ENCODE measurements around the gene S100A9.
"Not testable (repeated sequence)": the region's sequence is repeated elsewhere in the genome, so short reads cannot be mapped to it uniquely, and the experiment has no call there.

S100A9 gene

GRCh38 chr1:153357853-153358690 lies at the start of gene S100A9:
S100A9 (plus strand) TSS chr1:153357854; CDS start chr1:153358284, 430 bp downstream.
- DNase-seq (ENCODE audit: low read depth in 1 of 2, low spot score in 1 of 2): no peak

GRCh38 chr1:153308540-153308939 lies 49.1 kb upstream of the S100A9 start:
- DNase-seq (ENCODE audit: low read depth in 1 of 2, low spot score in 1 of 2): no peak

GRCh38 chr1:153309441-153309840 lies 48.2 kb upstream of the S100A9 start:
- DNase-seq (ENCODE audit: low read depth in 1 of 2, low spot score in 1 of 2): no peak

GRCh38 chr1:153310526-153310925 lies 47.1 kb upstream of the S100A9 start:
- no peak for DNase-seq (ENCODE audit: low read depth in 1 of 2, low spot score in 1 of 2)

GRCh38 chr1:153312570-153313186 lies 45.0 kb upstream of the S100A9 start, which contains the start of gene PGLYRP3:
PGLYRP3 (minus strand) TSS chr1:153312952; CDS start chr1:153310665, 2,287 bp downstream.
- no peak for DNase-seq (ENCODE audit: low read depth in 1 of 2, low spot score in 1 of 2)

- no peak for DNase-seq (ENCODE audit: low read depth in 1 of 2, low spot score in 1 of 2)
Measured at GRCh38 chr1:153313288-153313687, 44.4 kb upstream of the S100A9 start.

- not testable (repeated sequence) for DNase-seq (ENCODE audit: low read depth in 1 of 2, low spot score in 1 of 2)
Measured at GRCh38 chr1:153314388-153314787, 43.3 kb upstream of the S100A9 start.

GRCh38 chr1:153316013-153316412 lies 41.6 kb upstream of the S100A9 start:
- not testable (repeated sequence) for DNase-seq (ENCODE audit: low read depth in 1 of 2, low spot score in 1 of 2)

GRCh38 chr1:153318145-153318544 lies 39.5 kb upstream of the S100A9 start:
- not testable (repeated sequence) for DNase-seq (ENCODE audit: low read depth in 1 of 2, low spot score in 1 of 2)

- no peak for DNase-seq (ENCODE audit: low read depth in 1 of 2, low spot score in 1 of 2)
Measured at GRCh38 chr1:153322568-153322967, 35.1 kb upstream of the S100A9 start.

- DNase-seq (ENCODE audit: low read depth in 1 of 2, low spot score in 1 of 2): no peak
Measured at GRCh38 chr1:153324912-153325311, 32.7 kb upstream of the S100A9 start.

GRCh38 chr1:153333902-153334301 lies 23.8 kb upstream of the S100A9 start:
- no peak for DNase-seq (ENCODE audit: low read depth in 1 of 2, low spot score in 1 of 2)

- DNase-seq (ENCODE audit: low read depth in 1 of 2, low spot score in 1 of 2): no peak
Measured at GRCh38 chr1:153336650-153337049, 21.0 kb upstream of the S100A9 start.

- no peak for DNase-seq (ENCODE audit: low read depth in 1 of 2, low spot score in 1 of 2)
Measured at GRCh38 chr1:153337980-153338853, 19.4 kb upstream of the S100A9 start.

GRCh38 chr1:153339802-153340201 lies 17.9 kb upstream of the S100A9 start:
- no peak for DNase-seq (ENCODE audit: low read depth in 1 of 2, low spot score in 1 of 2)

GRCh38 chr1:153340356-153340755 lies 17.3 kb upstream of the S100A9 start:
- no peak for DNase-seq (ENCODE audit: low read depth in 1 of 2, low spot score in 1 of 2)

GRCh38 chr1:153341431-153341934 lies 16.2 kb upstream of the S100A9 start:
- no peak for DNase-seq (ENCODE audit: low read depth in 1 of 2, low spot score in 1 of 2)

GRCh38 chr1:153342178-153342577 lies 15.5 kb upstream of the S100A9 start:
- no peak for DNase-seq (ENCODE audit: low read depth in 1 of 2, low spot score in 1 of 2)

GRCh38 chr1:153343040-153343681 lies 14.5 kb upstream of the S100A9 start:
- DNase-seq (ENCODE audit: low read depth in 1 of 2, low spot score in 1 of 2): no peak

GRCh38 chr1:153343811-153344717 lies 13.6 kb upstream of the S100A9 start:
- DNase-seq (ENCODE audit: low read depth in 1 of 2, low spot score in 1 of 2): no peak
